Measurements from ENCODE around the gene SMG6. TPM values are rescaled to one million over a fixed set of nuclear protein-coding genes. Genes with fewer than 3 reads are reported as not detected.
A peak's percentile ranks its signal among the peaks of the same experiment; 100 is the strongest.

Gene SMG6
- total RNA-seq, 1 donor from 2014 or later, result 19.4 TPM

GRCh38 chr17:2059547-2060384, 243.8 kb downstream of the SMG6 start:
- H3K4me3 ChIP-seq (ENCODE audit: low read depth, low read length), result no peak overlapping the region
- TF ChIP-seq CTCF (conservative IDR thresholded peaks at IDR 0.05; ENCODE audit: low read depth, low read length), result no peak
- no peak for DNase-seq (ENCODE audit: low read depth)

DNA sequence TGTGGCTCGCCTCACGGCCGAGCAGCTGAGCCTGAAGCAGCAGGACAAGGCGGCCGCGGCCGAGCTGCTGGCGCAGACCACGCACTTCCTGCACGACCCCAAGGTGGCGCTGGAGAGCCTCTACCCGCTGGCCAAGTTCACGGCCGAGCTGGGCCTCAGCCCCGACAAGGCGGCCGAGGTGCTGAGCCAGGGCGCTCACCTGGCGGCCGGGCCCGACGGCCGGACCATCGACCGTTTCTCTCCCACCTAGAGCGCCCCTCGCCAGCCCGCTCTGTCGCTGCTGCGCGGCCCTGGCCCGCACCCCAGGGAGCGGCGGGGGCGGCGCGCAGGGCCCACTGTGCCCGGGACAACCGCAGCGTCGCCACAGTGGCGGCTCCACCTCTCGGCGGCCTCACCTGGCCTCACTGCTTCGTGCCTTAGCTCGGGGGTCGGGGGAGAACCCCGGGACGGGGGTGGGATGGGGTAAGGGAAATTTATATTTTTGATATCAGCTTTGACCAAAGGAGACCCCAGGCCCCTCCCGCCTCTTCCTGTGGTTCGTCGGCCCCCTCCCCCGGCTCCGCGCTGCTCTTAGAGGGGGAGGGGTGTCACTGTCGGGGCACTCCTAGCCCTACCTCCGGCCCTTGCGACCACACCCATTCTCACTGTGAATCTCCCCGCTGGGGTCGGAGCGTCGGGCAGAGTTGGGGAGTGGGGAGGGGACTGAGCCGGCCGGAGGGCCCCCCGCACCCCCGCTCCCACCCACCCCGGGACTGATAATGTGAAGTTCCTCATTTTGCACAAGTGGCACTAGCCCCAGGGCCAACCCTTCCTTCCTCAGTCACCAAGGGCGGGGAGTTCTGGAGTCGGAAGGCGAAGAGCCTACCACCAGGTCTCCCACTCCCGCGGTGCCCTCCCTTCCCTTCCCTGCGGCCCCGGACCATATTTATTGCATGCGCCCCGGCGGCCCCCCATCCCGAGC, 244.7 kb downstream of the SMG6 start:
- no peak for DNase-seq (ENCODE audit: low read depth)
- no peak overlapping the region for H3K4me3 ChIP-seq (ENCODE audit: low read depth, low read length)

GRCh38 chr17:2057760-2058585, 245.6 kb downstream of the SMG6 start:
- H3K4me3 ChIP-seq (ENCODE audit: low read depth, low read length), result no peak overlapping the region
- DNase-seq (ENCODE audit: low read depth), result no peak
- TF ChIP-seq CTCF (conservative IDR thresholded peaks at IDR 0.05; ENCODE audit: low read depth, low read length), result no peak

More for the DNA sequence above, 244.7 kb downstream of the SMG6 start:
- TF ChIP-seq CTCF (conservative IDR thresholded peaks at IDR 0.05; ENCODE audit: low read depth, low read length), result peak; percentile 58

GRCh38 chr17:2057175-2057759, 246.3 kb downstream of the SMG6 start:
- no peak for DNase-seq (ENCODE audit: low read depth)
- TF ChIP-seq CTCF (conservative IDR thresholded peaks at IDR 0.05; ENCODE audit: low read depth, low read length), result no peak
- H3K4me3 ChIP-seq (ENCODE audit: low read depth, low read length), result no peak overlapping the region

- H3K4me3 ChIP-seq (ENCODE audit: low read depth, low read length), result no peak overlapping the region
- DNase-seq (ENCODE audit: low read depth), result no peak
- TF ChIP-seq CTCF (conservative IDR thresholded peaks at IDR 0.05; ENCODE audit: low read depth, low read length), result no peak
Measured at GRCh38 chr17:2056206-2057174, 247.1 kb downstream of the SMG6 start.
